GM19240 (cell line): Measurements from ENCODE around the gene SPTB.

Experiments used
- DNase-seq: peaks from one replicate; pipeline ENCODE4 v3.0.0; 2011; ENCODE audit warnings: low spot score; ENCODE audit not compliant: insufficient read length

Gene SPTB

GRCh38 chr14:64790478-64790877, 89.2 kb downstream of the SPTB start:
- DNase-seq: no peak

GRCh38 chr14:64789696-64790095, 90.0 kb downstream of the SPTB start:
- DNase-seq: no peak

GRCh38 chr14:64788706-64789105, 91.0 kb downstream of the SPTB start:
- DNase-seq: no peak

GRCh38 chr14:64787619-64788018, 92.1 kb downstream of the SPTB start:
- DNase-seq: no peak

- DNase-seq: no peak
These were observed 93.2 kb downstream of the SPTB start for GRCh38 chr14:64786296-64787149.

GRCh38 chr14:64784006-64784405, 95.7 kb downstream of the SPTB start:
- DNase-seq: no peak

- DNase-seq: no peak
These were observed 97.5 kb downstream of the SPTB start for GRCh38 chr14:64782196-64782595.

- DNase-seq: no peak
These were observed 100.2 kb downstream of the SPTB start for GRCh38 chr14:64779472-64779871.

- no peak for DNase-seq
These were observed 101.5 kb downstream of the SPTB start for GRCh38 chr14:64778104-64778754.

- no peak for DNase-seq
These were observed 102.2 kb downstream of the SPTB start for GRCh38 chr14:64777461-64777860.

GRCh38 chr14:64775081-64775777, 104.5 kb downstream of the SPTB start:
- no peak for DNase-seq

- DNase-seq: no peak
These were observed 105.4 kb downstream of the SPTB start for GRCh38 chr14:64774272-64774671.

GRCh38 chr14:64773577-64773976, 106.1 kb downstream of the SPTB start:
- no peak for DNase-seq

GRCh38 chr14:64773046-64773445, 106.7 kb downstream of the SPTB start:
- no peak for DNase-seq

- no peak for DNase-seq
These were observed 107.2 kb downstream of the SPTB start for GRCh38 chr14:64772397-64772950.

GRCh38 chr14:64771161-64771560, 108.5 kb downstream of the SPTB start:
- no peak for DNase-seq

- no peak for DNase-seq
These were observed 109.0 kb downstream of the SPTB start for GRCh38 chr14:64770751-64771150.

- DNase-seq: no peak
These were observed 110.3 kb downstream of the SPTB start for GRCh38 chr14:64769096-64770020.

GRCh38 chr14:64768401-64769095, 111.2 kb downstream of the SPTB start:
- no peak for DNase-seq
